ENCODE results near the gene TARS3.

Gene TARS3

GRCh38 chr15:101697488-101697887 is 26.8 kb downstream of the TARS3 start:
- H3K27ac ChIP-seq (ENCODE audit: low read length): no peak overlapping the region
- H3K9ac ChIP-seq (ENCODE audit: low read depth, low read length): no peak overlapping the region
- H3K9me3 ChIP-seq (ENCODE audit: insufficient read depth, low read depth, low read length): no peaks in the 10 kb centered on the region
- peaks cover 58% of the 10 kb centered on the region for H3K36me3 ChIP-seq (ENCODE audit: insufficient read depth, low read depth, low read length)
- H3K4me1 ChIP-seq (ENCODE audit: insufficient read depth, low read length): 0 out of 2 replicates have a peak, but pooled peaks cover 2% of the 10 kb centered on the region
- H3K4me3 ChIP-seq (ENCODE audit: low read length): no peak overlapping the region
- H3K27me3 ChIP-seq (ENCODE audit: insufficient read depth, low read length): no peaks in the 10 kb centered on the region

GRCh38 chr15:101696829-101697228 is 27.4 kb downstream of the TARS3 start:
- Histone ChIP-seq H3K9ac (ENCODE audit: low read depth, low read length) (no peak overlapping the region), H3K27ac (ENCODE audit: low read length) (no peak overlapping the region), H3K36me3 (ENCODE audit: insufficient read depth, low read depth, low read length) (peaks cover 56% of the 10 kb centered on the region), H3K4me1 (ENCODE audit: insufficient read depth, low read length) (0 out of 2 replicates have a peak, but pooled peaks cover 2% of the 10 kb centered on the region), H3K4me3 (ENCODE audit: low read length) (no peak overlapping the region), H3K9me3 (ENCODE audit: insufficient read depth, low read depth, low read length) (no peaks in the 10 kb centered on the region), H3K27me3 (ENCODE audit: insufficient read depth, low read length) (no peaks in the 10 kb centered on the region)

- H3K9me3 ChIP-seq (ENCODE audit: insufficient read depth, low read depth, low read length): no peaks in the 10 kb centered on the region
- no peak overlapping the region for H3K9ac ChIP-seq (ENCODE audit: low read depth, low read length)
- H3K27me3 ChIP-seq (ENCODE audit: insufficient read depth, low read length): no peaks in the 10 kb centered on the region
- H3K36me3 ChIP-seq (ENCODE audit: insufficient read depth, low read depth, low read length): peaks cover 34% of the 10 kb centered on the region
- H3K4me3 ChIP-seq (ENCODE audit: low read length): no peak overlapping the region
- H3K27ac ChIP-seq (ENCODE audit: low read length): no peak overlapping the region
- H3K4me1 ChIP-seq (ENCODE audit: insufficient read depth, low read length): 0 out of 2 replicates have a peak, but pooled peaks cover 2% of the 10 kb centered on the region
Observed at GRCh38 chr15:101694261-101694660, 30.0 kb downstream of the TARS3 start.

GRCh38 chr15:101692801-101693598 is 31.3 kb downstream of the TARS3 start:
- H3K4me3 ChIP-seq (ENCODE audit: low read length): no peak overlapping the region
- H3K27ac ChIP-seq (ENCODE audit: low read length): no peak overlapping the region
- no peak overlapping the region for H3K9ac ChIP-seq (ENCODE audit: low read depth, low read length)
- H3K36me3 ChIP-seq (ENCODE audit: insufficient read depth, low read depth, low read length): peaks cover 24% of the 10 kb centered on the region
- H3K9me3 ChIP-seq (ENCODE audit: insufficient read depth, low read depth, low read length): no peaks in the 10 kb centered on the region
- 0 out of 2 replicates have a peak, but pooled peaks cover 2% of the 10 kb centered on the region for H3K4me1 ChIP-seq (ENCODE audit: insufficient read depth, low read length)
- H3K27me3 ChIP-seq (ENCODE audit: insufficient read depth, low read length): no peaks in the 10 kb centered on the region

DNA sequence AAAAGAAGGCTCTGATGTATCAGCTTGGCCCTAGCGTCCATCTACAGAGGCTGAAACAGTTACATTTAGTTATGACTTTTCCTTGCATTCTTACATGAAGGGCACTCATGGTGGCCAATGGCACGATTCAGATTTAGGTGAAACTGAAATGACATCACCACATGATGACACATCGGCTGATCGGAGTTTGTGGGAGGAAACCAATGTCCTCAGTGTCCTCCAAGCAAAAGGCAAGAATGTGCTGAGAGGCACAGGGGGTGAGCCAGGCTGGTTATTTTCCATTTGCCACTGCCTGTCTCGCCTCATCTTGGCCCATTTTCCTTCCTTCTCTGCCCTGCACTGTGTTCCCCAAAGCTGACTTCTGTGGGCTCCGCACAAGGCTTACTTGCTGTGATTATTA is 34.4 kb downstream of the TARS3 start:
- H3K36me3 ChIP-seq (ENCODE audit: insufficient read depth, low read depth, low read length): peaks cover 3% of the 10 kb centered on the region; the same call in 1 of the 2 replicates
- no peaks in the 10 kb centered on the region for H3K27me3 ChIP-seq (ENCODE audit: insufficient read depth, low read length)
- 0 out of 2 replicates have a peak, but pooled peaks cover 2% of the 10 kb centered on the region for H3K4me1 ChIP-seq (ENCODE audit: insufficient read depth, low read length)
- H3K4me3 ChIP-seq (ENCODE audit: low read length): no peak overlapping the region
- H3K27ac ChIP-seq (ENCODE audit: low read length): no peak overlapping the region
- H3K9me3 ChIP-seq (ENCODE audit: insufficient read depth, low read depth, low read length): no peaks in the 10 kb centered on the region
- no peak overlapping the region for H3K9ac ChIP-seq (ENCODE audit: low read depth, low read length)

GRCh38 chr15:101686718-101687117 is 37.6 kb downstream of the TARS3 start:
- no peak overlapping the region for H3K9ac ChIP-seq (ENCODE audit: low read depth, low read length)
- H3K36me3 ChIP-seq (ENCODE audit: insufficient read depth, low read depth, low read length): peaks cover 7% of the 10 kb centered on the region; the same call in 1 of the 2 replicates
- no peak overlapping the region for H3K27ac ChIP-seq (ENCODE audit: low read length)
- H3K4me3 ChIP-seq (ENCODE audit: low read length): no peak overlapping the region
- no peaks in the 10 kb centered on the region for H3K27me3 ChIP-seq (ENCODE audit: insufficient read depth, low read length)
- no peaks in the 10 kb centered on the region for H3K9me3 ChIP-seq (ENCODE audit: insufficient read depth, low read depth, low read length)
- no peaks in the 10 kb centered on the region for H3K4me1 ChIP-seq (ENCODE audit: insufficient read depth, low read length)

GRCh38 chr15:101684877-101685276 is 39.4 kb downstream of the TARS3 start:
- H3K9ac ChIP-seq (ENCODE audit: low read depth, low read length): no peak overlapping the region
- H3K27me3 ChIP-seq (ENCODE audit: insufficient read depth, low read length): no peaks in the 10 kb centered on the region
- H3K4me3 ChIP-seq (ENCODE audit: low read length): no peak overlapping the region
- H3K9me3 ChIP-seq (ENCODE audit: insufficient read depth, low read depth, low read length): no peaks in the 10 kb centered on the region
- no peaks in the 10 kb centered on the region for H3K4me1 ChIP-seq (ENCODE audit: insufficient read depth, low read length)
- no peak overlapping the region for H3K27ac ChIP-seq (ENCODE audit: low read length)
- H3K36me3 ChIP-seq (ENCODE audit: insufficient read depth, low read depth, low read length): peaks cover 7% of the 10 kb centered on the region; the same call in 1 of the 2 replicates

GRCh38 chr15:101684384-101684783 is 39.9 kb downstream of the TARS3 start:
- H3K9me3 ChIP-seq (ENCODE audit: insufficient read depth, low read depth, low read length): no peaks in the 10 kb centered on the region
- H3K9ac ChIP-seq (ENCODE audit: low read depth, low read length): no peak overlapping the region
- no peak overlapping the region for H3K4me3 ChIP-seq (ENCODE audit: low read length)
- H3K36me3 ChIP-seq (ENCODE audit: insufficient read depth, low read depth, low read length): peaks cover 7% of the 10 kb centered on the region; the same call in 1 of the 2 replicates
- no peaks in the 10 kb centered on the region for H3K27me3 ChIP-seq (ENCODE audit: insufficient read depth, low read length)
- no peak overlapping the region for H3K27ac ChIP-seq (ENCODE audit: low read length)
- H3K4me1 ChIP-seq (ENCODE audit: insufficient read depth, low read length): no peaks in the 10 kb centered on the region

- Histone ChIP-seq H3K9me3 (ENCODE audit: insufficient read depth, low read depth, low read length) (no peaks in the 10 kb centered on the region), H3K27ac (ENCODE audit: low read length) (no peak overlapping the region), H3K4me3 (ENCODE audit: low read length) (no peak overlapping the region), H3K4me1 (ENCODE audit: insufficient read depth, low read length) (no peaks in the 10 kb centered on the region), H3K27me3 (ENCODE audit: insufficient read depth, low read length) (no peaks in the 10 kb centered on the region), H3K36me3 (ENCODE audit: insufficient read depth, low read depth, low read length) (peaks cover 12% of the 10 kb centered on the region), H3K9ac (ENCODE audit: low read depth, low read length) (no peak overlapping the region)
Observed at GRCh38 chr15:101679806-101680205, 44.5 kb downstream of the TARS3 start.

GRCh38 chr15:101676921-101677329 is 47.3 kb downstream of the TARS3 start:
- Histone ChIP-seq H3K27me3 (ENCODE audit: insufficient read depth, low read length) (no peaks in the 10 kb centered on the region), H3K4me1 (ENCODE audit: insufficient read depth, low read length) (no peaks in the 10 kb centered on the region), H3K36me3 (ENCODE audit: insufficient read depth, low read depth, low read length) (peaks cover 15% of the 10 kb centered on the region), H3K27ac (ENCODE audit: low read length) (no peak overlapping the region), H3K9me3 (ENCODE audit: insufficient read depth, low read depth, low read length) (no peaks in the 10 kb centered on the region), H3K4me3 (ENCODE audit: low read length) (no peak overlapping the region), H3K9ac (ENCODE audit: low read depth, low read length) (no peak overlapping the region)

- Histone ChIP-seq H3K27me3 (ENCODE audit: insufficient read depth, low read length) (no peaks in the 10 kb centered on the region), H3K4me1 (ENCODE audit: insufficient read depth, low read length) (no peaks in the 10 kb centered on the region), H3K27ac (ENCODE audit: low read length) (no peak overlapping the region), H3K36me3 (ENCODE audit: insufficient read depth, low read depth, low read length) (peaks cover 15% of the 10 kb centered on the region), H3K9ac (ENCODE audit: low read depth, low read length) (no peak overlapping the region), H3K4me3 (ENCODE audit: low read length) (no peak overlapping the region), H3K9me3 (ENCODE audit: insufficient read depth, low read depth, low read length) (no peaks in the 10 kb centered on the region)
Observed at GRCh38 chr15:101675796-101676582, 48.3 kb downstream of the TARS3 start.

Measured in iPS-20b (cell line).